Measurements from ENCODE around the gene GTF2A2.
"Not testable (repeated sequence)": the region's sequence is repeated elsewhere in the genome, so short reads cannot be mapped to it uniquely, and the experiment has no call there.

Gene GTF2A2, protein sequence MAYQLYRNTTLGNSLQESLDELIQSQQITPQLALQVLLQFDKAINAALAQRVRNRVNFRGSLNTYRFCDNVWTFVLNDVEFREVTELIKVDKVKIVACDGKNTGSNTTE

DNA sequence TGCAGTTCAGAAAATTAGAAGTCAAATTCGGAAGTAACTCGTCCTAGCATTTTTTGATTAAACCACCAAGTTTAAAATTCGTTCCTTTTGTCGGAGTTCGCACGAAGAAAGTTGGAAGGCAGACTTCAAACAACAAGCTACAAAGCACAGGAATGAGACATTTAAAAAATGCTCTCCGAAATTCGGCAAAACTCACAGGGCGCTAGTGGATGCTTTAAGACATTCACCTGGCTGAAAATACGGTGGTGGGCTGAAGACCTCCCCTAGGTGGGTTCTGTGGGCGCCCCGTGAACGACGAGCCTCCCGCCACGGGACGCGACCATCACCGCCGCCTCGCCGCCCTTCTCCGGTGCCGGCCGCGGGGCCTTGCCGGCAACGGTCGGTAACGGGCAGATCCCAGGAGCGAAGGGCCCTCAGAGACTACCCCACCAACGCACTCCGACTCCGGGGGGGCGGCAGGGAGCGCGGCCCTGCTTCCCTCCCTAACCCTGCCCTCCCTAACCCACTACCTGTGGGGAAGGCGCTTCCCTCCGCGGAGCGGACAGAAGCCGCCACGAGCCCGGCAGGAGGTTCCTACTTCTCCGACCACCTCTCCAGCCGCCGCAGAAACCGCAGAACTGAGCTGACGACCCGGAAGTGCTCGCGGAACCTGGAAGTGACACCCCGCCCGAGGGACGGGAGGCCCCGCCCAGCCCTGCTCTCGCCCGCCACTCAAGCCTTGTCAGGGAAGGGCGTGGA lies at the start of gene GTF2A2:
TSS of gene GTF2A2 (minus strand) at position 619 of the 738 bp plus-strand sequence. CDS start 5,238 bp downstream, outside the sequence.
- peak; percentile 86 to 92 (median 89) for DNase-seq (ENCODE audit: low read depth in 3 of 3)

DNA sequence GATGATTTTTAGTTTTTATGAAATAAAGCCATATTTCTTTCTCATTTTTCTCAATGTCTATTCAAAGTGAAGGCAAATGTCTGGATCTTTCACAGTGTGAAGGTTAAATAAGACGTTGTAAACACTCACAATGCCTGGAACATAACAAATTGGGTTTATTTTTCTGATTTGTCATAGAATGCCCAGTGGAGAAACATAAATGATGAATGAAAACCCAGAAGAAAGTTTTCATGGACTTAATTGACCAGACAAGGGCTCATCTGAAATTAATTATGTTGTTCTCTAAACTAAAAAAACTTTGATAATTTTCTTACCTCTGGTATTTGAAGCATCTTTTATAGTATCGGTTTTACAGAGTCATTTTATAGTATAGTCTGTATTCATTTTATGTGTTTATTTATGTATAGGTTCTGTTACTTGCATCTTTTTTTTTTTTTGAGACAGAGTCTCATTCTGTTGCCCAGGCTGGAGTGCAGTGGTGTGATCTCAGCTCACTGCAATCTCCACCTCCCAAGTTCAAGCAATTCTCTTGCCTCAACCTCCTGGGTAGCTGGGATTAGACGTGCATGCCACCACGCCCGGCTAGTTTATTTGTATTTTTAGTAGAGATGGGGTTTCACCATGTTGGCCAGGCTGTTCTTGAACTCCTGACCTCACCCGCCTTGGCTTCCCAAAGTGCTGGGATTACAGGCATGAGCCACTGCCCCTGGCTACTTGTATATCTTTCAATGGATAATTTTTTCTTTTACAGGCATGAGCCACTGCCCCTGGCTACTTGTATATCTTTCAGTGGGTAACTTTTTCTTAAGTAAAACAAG lies 46.9 kb upstream of the GTF2A2 start:
- no peak for DNase-seq (ENCODE audit: low read depth in 3 of 3)

DNA sequence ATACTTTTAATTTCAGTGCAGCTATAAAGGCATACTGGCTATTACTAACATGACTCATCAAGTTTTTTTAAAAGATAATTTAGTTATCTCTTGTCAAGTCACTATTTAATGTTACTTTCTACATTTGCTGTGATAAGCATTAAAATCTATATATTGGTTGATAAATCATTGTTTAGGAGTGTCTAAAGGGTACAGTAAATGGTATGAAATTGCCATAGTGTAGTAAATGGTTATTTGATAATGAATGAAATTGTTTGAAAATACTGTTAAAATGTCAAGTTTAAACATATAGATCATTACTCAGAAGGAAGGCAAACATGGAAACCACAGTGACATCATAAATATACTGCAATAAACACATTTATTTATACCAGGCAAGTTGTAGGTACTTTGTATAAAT lies 45.0 kb upstream of the GTF2A2 start:
- no peak for DNase-seq (ENCODE audit: low read depth in 3 of 3)

DNA sequence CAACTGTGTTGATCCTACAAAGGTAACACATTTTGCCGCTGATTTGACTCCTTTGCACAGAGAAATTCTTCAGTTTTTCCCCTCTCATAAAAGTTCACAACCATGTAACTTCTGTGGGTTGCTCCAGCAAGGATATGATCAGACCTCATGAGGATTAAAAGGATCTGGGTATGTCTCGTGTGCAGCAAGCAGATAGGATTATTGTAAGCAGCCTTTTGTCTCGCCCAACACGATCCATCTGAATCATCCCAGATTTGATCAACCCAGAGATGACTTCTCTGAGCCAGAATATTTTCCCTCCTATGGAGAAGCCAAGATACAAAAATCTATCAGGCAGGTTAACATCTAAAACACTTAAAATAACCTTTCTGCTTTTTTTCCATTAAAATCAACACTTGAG lies 44.6 kb upstream of the GTF2A2 start:
- DNase-seq (ENCODE audit: low read depth in 3 of 3), result no peak

DNA sequence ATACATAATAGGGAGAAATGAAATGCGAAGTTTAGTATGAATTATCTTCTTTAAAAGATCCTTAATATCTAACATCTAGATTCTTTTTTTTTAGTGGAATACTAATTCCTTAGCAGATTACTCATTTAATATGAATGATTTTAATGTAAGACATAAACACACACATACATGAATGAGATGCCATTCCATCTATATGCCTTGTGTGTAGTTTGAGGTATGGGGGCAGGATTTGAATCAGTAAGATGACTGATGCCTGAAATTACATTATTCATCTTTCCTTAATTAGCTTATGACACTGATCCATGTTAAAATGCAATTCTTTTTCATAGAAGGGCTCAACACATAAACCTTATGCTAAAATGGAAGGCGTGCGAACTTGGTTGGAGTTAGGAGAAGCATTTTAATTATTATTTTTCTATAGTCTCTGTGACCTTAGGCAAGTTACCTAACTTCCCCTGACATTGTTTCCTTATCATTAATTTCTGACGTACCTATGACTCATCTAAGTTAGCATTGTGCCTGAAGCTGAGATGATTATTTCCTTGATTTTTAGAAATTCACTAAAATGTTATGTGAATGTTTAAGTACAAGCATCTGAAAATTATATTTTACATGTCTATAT lies 42.6 kb upstream of the GTF2A2 start:
- DNase-seq (ENCODE audit: low read depth in 3 of 3), result no peak

DNA sequence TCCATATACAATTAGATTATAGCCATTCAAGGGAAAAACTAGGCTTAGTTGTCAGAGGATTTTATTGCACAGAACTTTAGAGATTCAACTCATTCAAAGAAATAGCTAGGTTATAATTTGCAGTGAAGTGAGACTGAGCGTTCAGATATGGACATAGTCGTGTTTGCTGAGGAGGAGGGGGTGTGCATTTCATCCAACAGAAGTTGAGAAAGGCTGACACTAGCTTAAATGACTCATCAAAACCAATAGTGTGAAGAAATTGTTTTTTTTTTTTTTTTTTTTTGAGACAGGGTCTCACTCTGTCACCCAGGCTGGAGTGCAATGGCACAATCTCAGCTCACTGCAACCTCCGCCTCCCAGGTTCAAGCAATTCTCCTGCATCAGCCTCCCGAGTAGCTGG lies 40.8 kb upstream of the GTF2A2 start:
- not testable (repeated sequence) for DNase-seq (ENCODE audit: low read depth in 3 of 3)

DNA sequence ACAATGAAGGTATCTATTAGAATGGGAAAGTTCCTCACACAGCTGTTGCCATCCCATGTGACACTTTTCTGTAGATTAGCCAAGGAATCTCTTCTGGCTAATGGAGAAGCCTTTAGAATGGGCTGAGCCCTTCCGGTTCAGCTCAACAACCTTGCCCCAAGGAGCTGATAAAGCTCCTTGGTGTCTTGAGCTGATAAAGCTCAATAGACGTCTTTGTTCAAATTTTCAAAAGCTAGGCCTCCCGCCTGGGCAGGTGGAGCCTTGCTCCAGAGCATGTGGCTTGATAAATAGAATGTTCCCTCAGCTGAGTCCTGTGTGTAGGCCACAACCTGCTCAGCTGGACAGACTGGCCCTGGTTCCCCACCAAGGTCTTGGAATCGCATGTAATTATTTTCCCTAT lies 39.0 kb upstream of the GTF2A2 start:
- no peak for DNase-seq (ENCODE audit: low read depth in 3 of 3)

DNA sequence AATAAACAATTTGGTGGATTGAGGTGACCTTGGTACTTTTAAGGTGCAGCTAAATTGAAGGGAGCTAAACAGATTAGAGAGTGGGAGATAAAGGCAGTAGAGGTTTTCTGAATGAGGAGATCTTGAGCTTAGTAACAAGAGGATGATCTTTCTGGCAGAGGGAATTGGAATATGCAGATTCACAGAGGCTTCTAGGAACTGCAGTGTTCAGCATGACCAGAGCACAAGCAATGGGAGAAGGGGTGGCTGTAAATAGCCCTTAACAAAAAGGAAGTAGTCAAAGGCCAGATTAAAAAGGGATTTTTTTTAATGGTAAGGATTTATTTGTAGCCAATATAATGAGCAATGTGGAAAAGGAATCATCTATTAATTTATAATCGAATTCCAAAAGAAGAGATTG lies 37.5 kb upstream of the GTF2A2 start:
- DNase-seq (ENCODE audit: low read depth in 3 of 3), result no peak

DNA sequence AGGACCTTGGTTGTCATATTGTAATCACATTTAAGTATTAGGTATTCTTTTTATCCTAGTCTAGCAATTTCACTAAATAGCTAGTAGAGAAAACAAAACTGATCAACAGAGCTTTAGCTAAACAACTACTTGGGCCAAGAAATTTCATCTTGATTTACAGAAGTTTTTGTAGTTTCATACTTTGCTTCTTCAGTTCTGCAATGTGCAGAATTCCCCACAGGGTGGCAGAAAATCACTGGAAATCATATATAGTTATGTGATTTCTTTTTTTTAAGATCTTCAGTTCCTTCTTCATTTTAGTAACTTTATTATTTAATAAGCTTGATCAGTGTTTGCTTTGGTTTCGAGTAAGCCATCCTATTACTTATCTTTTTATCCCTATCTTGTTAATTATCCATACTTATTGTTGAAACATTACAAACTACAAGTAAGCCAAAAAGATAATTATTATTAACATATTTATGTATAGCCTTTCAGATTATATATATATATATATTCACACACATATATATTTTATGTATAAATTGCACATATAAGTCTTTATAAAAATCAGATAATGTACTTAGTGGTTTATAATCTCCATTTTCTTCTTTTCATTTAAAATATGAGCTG lies 34.0 kb upstream of the GTF2A2 start:
- DNase-seq (ENCODE audit: low read depth in 3 of 3), result no peak

DNA sequence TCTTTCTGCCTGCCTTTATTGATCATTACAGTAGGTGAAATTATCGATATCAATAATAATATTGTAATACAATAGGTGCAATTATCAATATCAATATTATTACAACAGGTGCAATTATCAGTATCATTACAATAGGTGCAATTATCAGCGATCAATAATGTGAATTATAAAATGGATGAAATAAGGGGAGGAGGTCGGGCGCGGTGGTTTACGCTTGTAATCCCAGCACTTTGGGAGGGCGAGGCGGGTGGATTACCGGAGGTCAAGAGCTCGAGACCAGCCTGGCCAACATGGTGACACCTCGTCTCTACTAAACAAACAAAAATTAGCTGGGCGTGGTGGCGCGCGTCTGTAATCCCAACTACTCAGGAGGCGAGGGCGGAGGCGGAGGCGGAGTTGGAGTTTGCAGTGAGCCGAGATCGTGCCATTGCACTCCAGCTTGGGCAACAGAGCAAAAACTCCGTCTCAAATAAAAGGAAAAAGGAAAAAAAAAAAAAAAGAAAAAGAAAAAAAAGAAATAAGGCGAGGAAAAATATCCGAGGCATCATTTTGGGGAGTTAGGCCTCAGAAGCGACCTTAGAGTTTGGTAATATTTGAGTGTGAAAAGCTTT lies 32.4 kb upstream of the GTF2A2 start:
- DNase-seq (ENCODE audit: low read depth in 3 of 3), result peak; percentile 21 to 39 (median 34)

DNA sequence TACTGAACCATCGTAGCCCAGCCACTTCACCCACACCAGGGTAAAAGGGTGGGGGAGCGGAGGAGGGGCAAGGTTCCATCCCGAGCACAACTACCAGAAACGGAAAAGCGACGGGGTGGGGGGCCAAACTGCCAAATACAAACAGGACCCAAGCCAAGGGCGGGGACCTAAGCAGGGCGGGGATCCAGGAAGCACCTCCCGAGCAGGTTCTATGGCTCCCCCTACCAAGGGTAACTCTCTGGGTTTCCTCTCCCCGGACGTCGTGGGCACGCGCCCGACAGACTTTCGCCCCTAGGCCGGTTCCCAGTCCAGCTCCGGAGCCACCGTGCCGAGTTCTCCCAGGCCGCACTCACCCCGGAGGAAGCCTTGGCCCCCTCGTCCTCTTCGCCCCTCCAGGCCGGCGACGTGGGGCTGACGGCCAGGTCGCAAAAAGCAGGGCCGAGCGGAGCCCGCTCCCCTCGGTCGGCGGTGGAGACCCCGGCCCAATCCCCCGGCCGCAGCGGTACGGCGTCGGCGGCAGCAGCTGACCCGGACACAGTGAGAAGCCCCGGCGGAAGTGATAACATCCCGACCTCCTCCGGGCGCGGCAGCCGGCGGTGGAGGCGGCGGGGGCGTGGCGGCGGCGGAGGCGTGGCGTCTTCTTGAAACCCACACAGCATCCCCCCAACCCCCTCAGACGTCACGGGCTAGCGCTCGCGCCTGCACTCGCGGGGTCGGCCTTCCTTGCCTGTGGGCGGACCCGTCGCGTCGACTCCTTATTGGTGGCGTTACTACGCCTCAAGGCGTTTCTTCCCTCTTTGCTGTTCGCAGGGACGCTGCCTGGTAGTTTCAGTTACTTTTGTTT lies 31.7 kb upstream of the GTF2A2 start, which contains the start of gene BNIP2:
TSS of gene BNIP2 (minus strand) at position 539 of the 844 bp plus-strand sequence. CDS start 6,863 bp downstream, outside the sequence.
- DNase-seq (ENCODE audit: low read depth in 3 of 3), result peak; percentile 91 to 94 (median 93)

DNA sequence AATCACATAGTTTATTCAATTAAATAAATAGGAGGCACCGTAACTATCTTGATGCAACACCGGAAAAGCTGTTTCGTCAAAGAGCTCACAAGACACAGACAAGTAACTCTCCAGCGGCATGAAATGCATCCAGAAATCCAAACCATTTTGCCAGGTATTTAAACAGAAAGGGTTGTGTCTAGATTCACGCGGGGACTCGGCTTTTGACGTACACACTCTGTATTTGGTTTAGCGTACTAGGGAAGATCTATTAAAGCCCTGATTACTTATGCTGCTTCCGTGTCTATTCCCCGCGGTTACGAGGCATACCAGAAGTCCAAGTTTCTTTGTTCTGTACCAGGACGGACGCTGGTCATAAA lies 31.1 kb upstream of the GTF2A2 start:
- DNase-seq (ENCODE audit: low read depth in 3 of 3), result no peak

DNA sequence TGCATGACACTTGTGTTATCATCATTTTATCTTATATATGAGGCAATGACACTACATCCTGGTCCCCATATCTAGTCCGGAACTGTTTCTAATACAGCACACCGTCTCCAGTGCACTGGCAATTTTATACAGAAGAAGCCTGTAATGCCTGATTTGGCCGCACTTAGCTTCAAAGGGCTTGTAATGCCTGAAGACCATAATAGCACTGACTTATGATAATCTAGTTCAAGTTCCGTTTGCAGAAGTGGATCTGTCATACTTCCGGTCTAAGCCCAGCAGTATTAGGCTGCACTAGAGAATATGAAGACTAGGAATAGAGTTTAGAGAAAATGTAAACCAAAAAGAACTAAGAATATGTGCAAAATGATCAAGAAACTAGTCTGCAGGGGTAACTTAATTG lies 30.5 kb upstream of the GTF2A2 start:
- no peak for DNase-seq (ENCODE audit: low read depth in 3 of 3)

DNA sequence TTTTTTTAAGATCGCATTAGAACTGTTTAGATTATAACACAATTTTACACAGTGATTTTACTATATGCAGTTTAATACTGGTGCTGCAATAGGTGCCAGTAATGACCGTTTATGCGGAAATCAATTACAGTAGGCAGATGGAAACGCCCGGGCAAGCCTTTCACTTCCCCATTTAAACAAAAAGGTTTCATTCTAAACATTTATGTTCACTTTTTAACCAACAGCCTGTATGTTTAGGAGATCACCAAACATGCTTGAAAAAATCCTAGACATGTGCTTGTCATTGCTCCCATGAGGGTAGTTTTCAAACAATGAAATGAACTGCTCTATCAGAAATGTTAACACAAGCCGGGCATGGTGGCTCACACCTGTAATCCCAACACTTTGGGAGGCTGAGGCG lies 29.1 kb upstream of the GTF2A2 start:
- no peak for DNase-seq (ENCODE audit: low read depth in 3 of 3)

DNA sequence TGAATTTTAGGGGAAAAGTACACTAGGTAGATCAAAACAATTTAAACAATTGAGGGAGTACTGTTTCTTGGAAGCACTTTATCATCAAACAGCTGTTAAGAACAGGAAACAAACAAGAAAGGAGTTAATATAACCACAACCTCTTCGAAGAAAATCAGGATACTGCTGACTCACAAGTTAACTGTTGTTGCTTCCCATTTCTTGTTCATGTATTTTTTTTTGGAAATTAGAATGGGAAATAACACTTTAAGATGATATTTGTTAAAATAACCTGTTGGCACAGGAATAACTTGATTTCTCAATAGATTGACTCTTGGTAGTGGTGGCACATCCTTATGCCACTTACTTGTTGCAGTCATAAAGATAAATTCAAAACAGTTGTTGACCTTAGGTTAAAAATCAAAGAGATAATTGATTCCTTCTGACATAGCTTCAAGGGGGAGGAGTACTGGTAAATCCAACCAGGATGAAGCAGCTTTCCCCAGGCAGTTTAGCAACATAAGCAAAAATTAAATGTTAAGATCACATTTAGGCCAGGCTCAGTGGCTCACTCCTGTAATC lies 28.5 kb upstream of the GTF2A2 start:
- DNase-seq (ENCODE audit: low read depth in 3 of 3), result no peak

DNA sequence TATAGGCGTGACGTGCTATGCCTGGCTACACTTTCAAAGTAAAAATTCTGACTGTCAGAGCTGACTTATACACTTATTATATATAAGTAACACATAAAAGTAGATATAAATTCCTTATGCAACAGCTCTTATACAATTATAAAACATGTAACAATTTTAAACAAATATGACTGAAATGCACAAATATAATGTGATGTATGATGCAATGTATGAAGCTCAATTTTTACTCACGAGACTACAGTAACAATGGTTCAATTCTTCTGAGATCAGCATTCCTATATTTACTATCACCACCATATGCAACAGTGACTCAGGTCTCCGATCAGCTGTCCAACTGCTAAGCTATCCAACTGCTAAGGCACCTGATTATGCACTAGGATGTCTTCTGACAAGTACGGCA lies 23.6 kb upstream of the GTF2A2 start:
- DNase-seq (ENCODE audit: low read depth in 3 of 3), result no peak

DNA sequence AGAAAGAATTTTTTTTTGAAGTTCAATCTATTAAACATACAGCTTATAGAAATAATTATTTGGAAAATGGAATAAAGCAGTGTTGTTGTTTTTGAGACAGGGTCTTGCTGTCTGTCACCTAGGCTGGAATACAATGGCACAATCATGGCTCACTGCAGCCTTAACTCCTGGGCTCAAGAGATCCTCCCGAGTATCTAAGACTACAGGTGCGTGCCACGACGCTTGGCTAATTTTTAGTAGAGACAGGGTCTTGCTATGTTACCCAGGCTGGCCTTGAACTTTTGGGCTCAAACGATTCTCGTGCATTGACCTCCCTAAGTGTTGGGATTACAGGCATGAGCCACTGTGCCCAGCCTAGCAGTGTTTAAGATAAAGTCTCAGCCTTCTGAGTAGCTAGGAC lies 23.0 kb upstream of the GTF2A2 start:
- DNase-seq (ENCODE audit: low read depth in 3 of 3), result no peak

DNA sequence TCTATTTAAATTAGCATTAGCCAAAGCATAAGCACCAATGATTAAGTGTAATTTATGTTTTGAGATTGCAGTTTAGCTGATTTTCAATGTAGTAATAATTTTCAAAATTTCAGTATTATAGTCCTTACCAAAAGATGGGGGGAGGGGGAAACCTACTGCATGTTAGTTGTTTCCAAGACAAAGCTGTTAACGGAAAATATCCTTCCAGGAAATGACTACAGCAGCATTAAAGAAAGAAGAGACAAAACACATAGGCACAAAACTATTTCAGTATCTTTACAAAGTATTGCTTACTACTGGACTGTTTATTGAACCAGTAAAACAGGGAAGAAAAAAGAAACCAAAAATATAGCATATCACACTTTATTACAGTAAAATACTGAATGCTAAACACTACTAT lies 21.3 kb upstream of the GTF2A2 start:
- DNase-seq (ENCODE audit: low read depth in 3 of 3), result no peak

DNA sequence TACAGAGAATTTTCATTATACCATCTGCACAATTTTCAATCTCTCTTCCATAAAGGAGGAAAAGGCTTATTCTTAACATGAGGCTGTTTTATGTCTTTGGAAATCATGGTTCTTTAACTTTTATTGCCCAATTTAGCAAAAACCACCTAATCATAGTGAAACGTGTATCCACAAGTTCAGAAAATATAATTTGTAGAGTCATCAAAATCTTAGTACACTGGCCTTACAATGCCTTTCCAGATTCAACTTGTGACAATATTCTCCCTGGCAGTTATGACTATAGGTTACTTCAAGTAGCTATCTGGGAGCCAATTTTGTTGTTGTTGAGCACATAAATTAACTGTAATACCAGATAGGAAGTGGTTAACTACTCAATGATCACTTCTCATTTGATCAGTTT lies 20.9 kb upstream of the GTF2A2 start:
- no peak for DNase-seq (ENCODE audit: low read depth in 3 of 3)

DNA sequence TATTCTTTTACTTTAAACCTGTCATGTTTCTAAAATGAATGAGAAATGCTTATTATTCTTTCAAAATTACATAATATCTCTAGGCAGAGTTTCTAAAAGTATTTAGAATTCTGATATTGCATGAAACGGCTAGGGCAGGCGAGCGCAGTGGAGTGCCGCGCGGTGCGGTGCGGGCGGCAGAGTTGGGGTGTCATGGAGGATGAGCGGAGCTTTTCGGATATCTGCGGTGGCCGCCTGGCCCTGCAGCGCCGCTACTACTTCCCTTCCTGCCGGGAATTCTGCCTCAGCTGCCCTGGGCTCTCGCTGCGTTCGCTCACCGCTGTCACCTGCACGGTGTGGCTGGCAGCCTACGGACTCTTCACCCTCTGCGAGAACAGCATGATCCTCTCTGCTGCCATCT lies 19.2 kb upstream of the GTF2A2 start:
- no peak for DNase-seq (ENCODE audit: low read depth in 3 of 3)
